Smooth muscle cell (in vitro differentiated cells): ENCODE results near the gene BACH2. TPM values are rescaled to one million over a fixed set of nuclear protein-coding genes. Genes with fewer than 3 reads are reported as not detected.

Experiments used
- DNase-seq: peaks from one replicate; lab custom pipeline; 2025; ENCODE audit not compliant: unreplicated experiment; lab: John Stamatoyannopoulos, UW
- H2AFZ ChIP-seq: fragments of 200-600 bp; sonication (generic); 2 replicates; pipeline ENCODE4 v1.6.0; 2016; ENCODE audit warnings: antibody characterized with exemption, low read depth, mild to moderate bottlenecking
- H3F3A ChIP-seq: fragments of 200-600 bp; sonication (generic); 2 replicates; pipeline ENCODE4 v1.6.0; 2017; ENCODE audit warnings: antibody characterized with exemption, low read depth
- H3K27ac ChIP-seq: fragments of 200-600 bp; sonication (generic); 2 replicates; pipeline ENCODE4 v1.5.1; 2016; ENCODE audit warnings: low read depth, mild to moderate bottlenecking
- H3K27me3 ChIP-seq: fragments of 200-600 bp; sonication (generic); 2 replicates; pipeline ENCODE4 v1.6.1; 2016; ENCODE audit warnings: low read depth, mild to moderate bottlenecking
- H3K36me3 ChIP-seq: fragments of 200-600 bp; sonication (generic); 2 replicates; pipeline ENCODE4 v1.5.1; 2016; ENCODE audit warnings: low read depth
- H3K4me1 ChIP-seq: fragments of 200-600 bp; sonication (generic); 2 replicates; pipeline ENCODE4 v1.5.1; 2016; ENCODE audit warnings: low read depth
- H3K4me2 ChIP-seq: fragments of 200-600 bp; sonication (generic); 2 replicates; pipeline ENCODE4 v1.6.0; 2016; ENCODE audit warnings: mild to moderate bottlenecking
- H3K4me3 ChIP-seq: fragments of 200-600 bp; sonication (generic); 2 replicates; pipeline ENCODE4 v1.5.1; 2016; ENCODE audit warnings: mild to moderate bottlenecking
- H3K79me2 ChIP-seq: fragments of 200-600 bp; sonication (generic); 2 replicates; pipeline ENCODE4 v1.6.0; 2016; ENCODE audit warnings: low read depth, mild to moderate bottlenecking
- H3K9ac ChIP-seq: fragments of 200-600 bp; sonication (generic); 2 replicates; pipeline ENCODE4 v1.6.0; 2016; ENCODE audit warnings: low read depth
- H3K9me3 ChIP-seq: fragments of 200-600 bp; sonication (generic); replicated peaks from 2 replicates; pipeline ENCODE4 v1.5.1; 2016; ENCODE audit warnings: low read depth
- H4K20me1 ChIP-seq: fragments of 200-600 bp; sonication (generic); 2 replicates; pipeline ENCODE4 v1.6.0; 2016; ENCODE audit warnings: low read depth
- CTCF ChIP-seq: fragments of 200-600 bp; sonication (generic); IDR thresholded peaks from 2 replicates; pipeline ENCODE4 v1.5.1; 2017; ENCODE audit warnings: borderline replicate concordance, mild to moderate bottlenecking, antibody characterized with exemption; ENCODE audit not compliant: insufficient read depth, poor library complexity, severe bottlenecking
- WGBS: methylation state at CpG from one replicate; pipeline ENCODE4 v1.1.7; 2016; ENCODE audit warnings: low lambda C conversion rate; 5-methylcytosine and 5-hydroxymethylcytosine counted together
- polyA plus RNA-seq: library from polyadenylated mRNA; unstranded; fragments of >200 nt; fragmentation: Nextera tagmentation; extraction: Ambion mirVana; gene quantifications from 2 replicates; pipeline ENCODE4 v1.2.1, GENCODE V29; 2016
- total RNA-seq: library from RNA; depleted of rRNA; stranded (reverse); fragments of >200 nt; gene quantifications from 2 replicates; pipeline ENCODE4 v1.2.3, GENCODE V29; 2014

BACH2 gene
- total and polyA plus RNA-seq, 2 experiments from 2014 or later = 3.0 to 4.5 TPM

GRCh38 chr6:89999945-90000825, 296.5 kb downstream of the BACH2 start:
- H3K4me3 ChIP-seq = no peak overlapping the region
- no peak overlapping the region for H3K27ac ChIP-seq
- H3K4me2 ChIP-seq = no peak overlapping the region
- no peaks in the 10 kb centered on the region for H3K9me3 ChIP-seq
- no peak overlapping the region for H3K9ac ChIP-seq
- WGBS = 84% methylated on average over 8 of the region's 8 CpGs
- no peaks in the 10 kb centered on the region for H4K20me1 ChIP-seq
- H3F3A ChIP-seq = no peaks in the 10 kb centered on the region
- no peaks in the 10 kb centered on the region for H3K27me3 ChIP-seq
- no peak overlapping the region for H2AFZ ChIP-seq
- H3K4me1 ChIP-seq = peaks cover 12% of the 10 kb centered on the region
- DNase-seq = no peak
- TF ChIP-seq CTCF = no peak
- no peaks in the 10 kb centered on the region for H3K79me2 ChIP-seq
- H3K36me3 ChIP-seq = no peaks in the 10 kb centered on the region

GRCh38 chr6:89999154-89999553, 297.5 kb downstream of the BACH2 start:
- Histone ChIP-seq H3K79me2 (no peaks in the 10 kb centered on the region), H3K9me3 (no peaks in the 10 kb centered on the region), H2AFZ (no peak overlapping the region), H4K20me1 (no peaks in the 10 kb centered on the region), H3K4me2 (no peak overlapping the region), H3K4me1 (peaks cover 8% of the 10 kb centered on the region), H3K27me3 (no peaks in the 10 kb centered on the region), H3K27ac (no peak overlapping the region), H3F3A (no peaks in the 10 kb centered on the region), H3K9ac (no peak overlapping the region), H3K36me3 (no peaks in the 10 kb centered on the region), H3K4me3 (no peak overlapping the region)
- no peak for TF ChIP-seq CTCF
- WGBS = 76% methylated on average over 4 of the region's 4 CpGs
- no peak for DNase-seq

- Histone ChIP-seq H3K9me3 (no peaks in the 10 kb centered on the region), H3K4me3 (no peak overlapping the region), H4K20me1 (no peaks in the 10 kb centered on the region), H3K36me3 (no peaks in the 10 kb centered on the region), H3K9ac (no peak overlapping the region), H3K27me3 (no peaks in the 10 kb centered on the region), H2AFZ (no peak overlapping the region), H3F3A (no peaks in the 10 kb centered on the region), H3K4me2 (no peak overlapping the region), H3K27ac (no peak overlapping the region), H3K4me1 (no peaks in the 10 kb centered on the region), H3K79me2 (no peaks in the 10 kb centered on the region)
- DNase-seq = no peak
- TF ChIP-seq CTCF = no peak
- WGBS = 88% methylated on average over 6 of the region's 6 CpGs
These were observed 298.9 kb downstream of the BACH2 start for GRCh38 chr6:89997456-89998445.
